ENCODE data around the gene CBX8.

The CBX8 gene

GRCh38 chr17:79790805-79791734 lies 5.8 kb downstream of the CBX8 start:
- H3K9me3 ChIP-seq (ENCODE audit: insufficient read depth, low read length) = no peaks in the 10 kb centered on the region
- no peak overlapping the region for H3K4me3 ChIP-seq (ENCODE audit: low read length)
- peaks cover 22% of the 10 kb centered on the region for H3K36me3 ChIP-seq (replicated peaks; ENCODE audit: low read depth, low read length)
- H3K79me2 ChIP-seq (ENCODE audit: low read length) = peaks cover 16% of the 10 kb centered on the region
- H2AFZ ChIP-seq (ENCODE audit: low read depth, low read length) = no peak overlapping the region
- H3K9ac ChIP-seq (ENCODE audit: low read length) = no peak overlapping the region
- TF ChIP-seq CTCF (IDR thresholded peaks at IDR 0.05; ENCODE audit: low read depth, low read length) = no peak
- TF ChIP-seq EZH2phosphoT487 (IDR thresholded peaks at IDR 0.05; ENCODE audit: low read depth) = no peak
- H3K27me3 ChIP-seq (ENCODE audit: low read depth, low read length) = no peaks in the 10 kb centered on the region
- H3K4me1 ChIP-seq (ENCODE audit: low read length) = peaks cover 5% of the 10 kb centered on the region; the same call in 1 of the 2 replicates
- H3K4me2 ChIP-seq (ENCODE audit: low read length) = no peak overlapping the region
- H3K27ac ChIP-seq (ENCODE audit: low read length) = no peak overlapping the region
- peaks cover 4% of the 10 kb centered on the region; the same call in 1 of the 2 replicates for H4K20me1 ChIP-seq (ENCODE audit: insufficient read depth, low read length)

DNA sequence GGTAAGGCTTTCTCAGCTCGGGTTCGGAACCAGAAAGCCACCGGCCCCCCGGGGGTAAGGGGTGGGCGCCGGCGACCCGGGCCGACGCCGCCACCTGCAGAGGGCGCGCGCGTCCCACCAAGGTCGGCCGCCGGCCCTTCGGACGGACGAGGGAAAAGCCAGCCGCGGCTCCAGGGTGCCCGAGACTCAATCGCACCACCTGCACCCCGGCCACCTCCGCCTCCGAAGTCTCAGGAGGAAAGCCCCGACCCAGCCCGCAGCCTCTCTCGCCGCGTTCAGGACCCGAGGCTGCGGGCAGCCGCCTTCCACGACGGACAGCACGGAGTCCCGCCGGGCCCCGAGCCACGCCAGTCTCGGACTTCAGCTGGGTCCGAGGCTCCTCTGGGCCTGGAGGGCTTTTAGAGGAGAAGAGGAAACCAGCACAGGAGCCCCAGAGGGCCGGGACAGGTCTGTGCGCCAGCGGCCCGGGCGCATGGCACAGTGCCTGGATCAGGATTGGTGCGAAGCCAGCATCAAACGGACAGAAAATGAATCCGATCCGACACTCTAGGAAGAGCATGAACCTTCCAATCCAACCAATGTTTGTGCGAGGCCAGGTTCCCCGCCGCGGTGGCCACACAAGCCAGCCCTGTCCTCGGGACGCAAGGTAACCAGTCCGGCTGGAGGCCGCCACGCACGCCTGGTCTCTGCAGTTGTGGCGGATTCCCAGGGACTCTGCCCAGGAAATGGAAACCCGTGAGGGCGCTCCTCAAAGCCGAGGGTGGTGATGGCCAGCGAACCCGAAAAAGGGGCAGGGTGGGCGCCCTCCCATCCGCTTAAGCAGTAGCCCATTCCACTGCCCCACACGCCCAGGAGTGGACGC lies 6.7 kb downstream of the CBX8 start:
- Histone ChIP-seq H3K9me3 (ENCODE audit: insufficient read depth, low read length) (no peaks in the 10 kb centered on the region), H3K79me2 (ENCODE audit: low read length) (peaks cover 8% of the 10 kb centered on the region), H3K4me1 (ENCODE audit: low read length) (no peaks in the 10 kb centered on the region), H3K36me3 (replicated peaks; ENCODE audit: low read depth, low read length) (peaks cover 18% of the 10 kb centered on the region), H2AFZ (ENCODE audit: low read depth, low read length) (no peak overlapping the region), H3K27me3 (ENCODE audit: low read depth, low read length) (no peaks in the 10 kb centered on the region), H3K9ac (ENCODE audit: low read length) (peak overlapping the region; percentile 35; the same call in 1 of the 2 replicates), H3K4me3 (ENCODE audit: low read length) (peak overlapping the region; percentile 66), H3K4me2 (ENCODE audit: low read length) (peak overlapping the region; percentile 57), H4K20me1 (ENCODE audit: insufficient read depth, low read length) (no peaks in the 10 kb centered on the region), H3K27ac (ENCODE audit: low read length) (no peak overlapping the region)
- no peak for TF ChIP-seq EZH2phosphoT487 (IDR thresholded peaks at IDR 0.05; ENCODE audit: low read depth)
- TF ChIP-seq CTCF (IDR thresholded peaks at IDR 0.05; ENCODE audit: low read depth, low read length) = peak; percentile 49

DNA sequence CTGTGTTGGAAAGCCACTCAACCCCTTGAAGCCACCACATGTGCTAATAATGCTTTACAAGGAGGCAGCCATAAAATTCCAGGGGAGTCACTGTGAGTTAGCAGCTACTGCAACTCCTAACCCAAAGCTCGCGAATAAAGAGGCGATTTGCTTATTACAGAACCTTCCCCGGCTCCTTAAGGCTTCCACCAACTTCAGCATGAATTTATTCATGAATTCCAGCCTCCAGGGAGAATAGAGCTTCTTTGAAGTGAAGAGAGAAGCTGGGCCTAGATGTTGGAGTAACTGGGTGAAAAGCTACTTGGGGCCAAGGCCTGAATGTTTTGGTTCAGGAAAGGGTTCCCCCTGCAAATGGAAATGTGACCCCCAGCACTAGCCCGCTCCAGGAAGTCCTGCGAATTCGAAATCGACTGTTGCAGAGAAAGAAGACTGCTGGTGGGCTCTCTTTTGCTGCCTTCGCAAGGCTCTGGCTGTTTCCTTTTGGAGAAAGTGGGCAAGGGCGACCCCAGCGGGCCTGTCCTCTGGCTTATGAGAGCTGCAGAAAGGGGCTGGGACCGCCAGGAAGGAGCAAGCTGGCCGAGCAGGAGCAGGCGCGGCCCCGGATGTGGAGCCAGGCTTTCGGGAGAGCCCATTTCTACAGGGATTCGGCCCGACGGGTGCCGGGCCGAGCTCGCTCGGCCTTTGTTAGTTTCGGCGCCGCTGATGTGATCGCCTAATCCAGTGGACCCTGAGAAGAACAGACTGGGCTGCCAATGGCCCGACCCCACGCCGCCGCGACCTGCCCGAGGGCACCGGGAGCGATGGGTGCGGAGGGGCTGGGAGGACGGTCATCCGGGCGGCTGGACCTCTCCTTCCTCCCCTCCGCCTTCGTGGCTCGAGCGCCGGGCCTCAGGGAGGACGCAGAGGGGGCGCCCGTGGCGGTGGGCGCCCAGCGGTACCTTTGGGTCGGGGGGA lies 7.6 kb downstream of the CBX8 start:
- Histone ChIP-seq H3K9me3 (ENCODE audit: insufficient read depth, low read length) (no peaks in the 10 kb centered on the region), H3K9ac (ENCODE audit: low read length) (peak overlapping the region; percentile 35; the same call in 1 of the 2 replicates), H3K4me2 (ENCODE audit: low read length) (peak overlapping the region; percentile 57), H3K79me2 (ENCODE audit: low read length) (no peaks in the 10 kb centered on the region), H3K36me3 (replicated peaks; ENCODE audit: low read depth, low read length) (peaks cover 20% of the 10 kb centered on the region), H3K27me3 (ENCODE audit: low read depth, low read length) (no peaks in the 10 kb centered on the region), H4K20me1 (ENCODE audit: insufficient read depth, low read length) (no peaks in the 10 kb centered on the region), H3K4me1 (ENCODE audit: low read length) (no peaks in the 10 kb centered on the region), H2AFZ (ENCODE audit: low read depth, low read length) (no peak overlapping the region), H3K4me3 (ENCODE audit: low read length) (peak overlapping the region; percentile 66), H3K27ac (ENCODE audit: low read length) (no peak overlapping the region)
- TF ChIP-seq CTCF (IDR thresholded peaks at IDR 0.05; ENCODE audit: low read depth, low read length) (no peak), EZH2phosphoT487 (IDR thresholded peaks at IDR 0.05; ENCODE audit: low read depth) (no peak)

Measured in OCI-LY3 (cell line).